Neural progenitor cell (in vitro differentiated cells): ENCODE data around the gene HECTD4. TPM values are rescaled to one million over a fixed set of nuclear protein-coding genes. Genes with fewer than 3 reads are reported as not detected.

Experiments
- DNase-seq: peaks from one replicate; pipeline ENCODE4 v3.0.0-alpha.2; 2016; ENCODE audit warnings: low spot score
- H2AFZ ChIP-seq: fragments of 200-600 bp; sonication (generic); replicated peaks from 2 replicates; pipeline ENCODE4 v1.6.1; 2016; ENCODE audit warnings: antibody characterized with exemption
- H3F3A ChIP-seq: fragments of 200-600 bp; sonication (generic); 2 replicates; pipeline ENCODE4 v1.6.1; 2016; ENCODE audit warnings: antibody characterized with exemption, low read depth
- H3K27ac ChIP-seq: fragments of 200-600 bp; sonication (generic); 2 replicates; pipeline ENCODE4 v1.5.1; 2016; ENCODE audit warnings: mild to moderate bottlenecking
- H3K27me3 ChIP-seq: fragments of 200-600 bp; sonication (generic); 2 replicates; pipeline ENCODE4 v1.6.1; 2016; ENCODE audit warnings: mild to moderate bottlenecking, moderate library complexity
- H3K36me3 ChIP-seq: fragments of 200-600 bp; sonication (generic); 2 replicates; pipeline ENCODE4 v1.5.1; 2016
- H3K4me1 ChIP-seq: fragments of 200-600 bp; sonication (generic); 2 replicates; pipeline ENCODE4 v1.6.1; 2016; ENCODE audit warnings: mixed run types
- H3K4me2 ChIP-seq: fragments of 200-600 bp; sonication (generic); 2 replicates; pipeline ENCODE4 v1.6.1; 2016
- H3K4me3 ChIP-seq: fragments of 200-600 bp; sonication (generic); 2 replicates; pipeline ENCODE4 v1.5.1; 2016
- H3K79me2 ChIP-seq: fragments of 200-600 bp; sonication (generic); 2 replicates; pipeline ENCODE4 v1.6.1; 2016; ENCODE audit warnings: low read depth
- H3K9ac ChIP-seq: fragments of 200-600 bp; sonication (generic); 2 replicates; pipeline ENCODE4 v1.6.1; 2016
- H3K9me3 ChIP-seq: fragments of 200-600 bp; sonication (generic); 2 replicates; pipeline ENCODE4 v1.5.1; 2016; ENCODE audit warnings: low read depth
- H4K20me1 ChIP-seq: fragments of 200-600 bp; sonication (generic); 2 replicates; pipeline ENCODE4 v1.6.1; 2016; ENCODE audit warnings: low read depth
- H3K27ac Mint-ChIP-seq: 3 replicates; pipeline ENCODE4 v1.8.0; 2021; ENCODE audit warnings: mixed read lengths
- H3K27me3 Mint-ChIP-seq: 2 replicates; pipeline ENCODE4 v1.8.0; 2022; ENCODE audit warnings: low read depth, mild to moderate bottlenecking, inconsistent platforms, moderate library complexity, mixed read lengths; ENCODE audit not compliant: insufficient read depth
- H3K36me3 Mint-ChIP-seq: 3 replicates; pipeline ENCODE4 v1.8.0; 2021; ENCODE audit warnings: mixed read lengths
- H3K4me1 Mint-ChIP-seq: 3 replicates; pipeline ENCODE4 v1.8.0; 2021; ENCODE audit warnings: mixed read lengths
- H3K4me3 Mint-ChIP-seq: 3 replicates; pipeline ENCODE4 v1.8.0; 2021; ENCODE audit warnings: mild to moderate bottlenecking, moderate library complexity, mixed read lengths
- H3K9me3 Mint-ChIP-seq: 3 replicates; pipeline ENCODE4 v1.8.0; 2020; ENCODE audit warnings: mixed read lengths
- CTCF ChIP-seq: fragments of 200-600 bp; sonication (generic); IDR thresholded peaks from 2 replicates; pipeline ENCODE4 v1.5.1; 2017; ENCODE audit warnings: antibody characterized with exemption, mild to moderate bottlenecking
- EZH2 ChIP-seq: fragments of 200-600 bp; sonication (generic); IDR thresholded peaks from 2 replicates; pipeline ENCODE4 v1.6.1; 2017; ENCODE audit warnings: antibody characterized with exemption, mild to moderate bottlenecking, moderate library complexity
- EZH2phosphoT487 ChIP-seq: fragments of 200-600 bp; sonication (generic); IDR thresholded peaks from 2 replicates; pipeline ENCODE4 v1.6.1; 2017; ENCODE audit warnings: antibody characterized with exemption
- total RNA-seq: library from RNA; depleted of rRNA; stranded (reverse); fragments of >200 nt; gene quantifications from 2 replicates; pipeline ENCODE4 v1.2.3, GENCODE V29; 2015; ENCODE audit warnings: low replicate concordance

The HECTD4 gene
- total RNA-seq, 1 donor from 2014 or later, result 11.0 TPM

- Histone ChIP-seq H3K4me1 (peaks cover 9% of the 10 kb centered on the region), H4K20me1 (peaks cover 28% of the 10 kb centered on the region), H3K27me3 (no peaks in the 10 kb centered on the region), H3K4me3 (no peak overlapping the region), H3K9ac (no peak overlapping the region), H3K9me3 (no peaks in the 10 kb centered on the region), H3K79me2 (peaks cover 27% of the 10 kb centered on the region), H3K36me3 (no peaks in the 10 kb centered on the region), H3K4me2 (no peak overlapping the region), H3F3A (peaks cover 13% of the 10 kb centered on the region), H2AFZ (no peak overlapping the region), H3K27ac (no peak overlapping the region)
- Mint-ChIP-seq H3K36me3 (no peaks in the 10 kb centered on the region), H3K27ac (no peak overlapping the region), H3K4me1 (peaks cover 7% of the 10 kb centered on the region), H3K9me3 (no peaks in the 10 kb centered on the region), H3K27me3 (no peaks in the 10 kb centered on the region), H3K4me3 (no peak overlapping the region)
- no peak for DNase-seq
- TF ChIP-seq EZH2 (no peak), CTCF (no peak), EZH2phosphoT487 (no peak)
Observed at GRCh38 chr12:112321245-112321644, 61.0 kb downstream of the HECTD4 start.

DNA sequence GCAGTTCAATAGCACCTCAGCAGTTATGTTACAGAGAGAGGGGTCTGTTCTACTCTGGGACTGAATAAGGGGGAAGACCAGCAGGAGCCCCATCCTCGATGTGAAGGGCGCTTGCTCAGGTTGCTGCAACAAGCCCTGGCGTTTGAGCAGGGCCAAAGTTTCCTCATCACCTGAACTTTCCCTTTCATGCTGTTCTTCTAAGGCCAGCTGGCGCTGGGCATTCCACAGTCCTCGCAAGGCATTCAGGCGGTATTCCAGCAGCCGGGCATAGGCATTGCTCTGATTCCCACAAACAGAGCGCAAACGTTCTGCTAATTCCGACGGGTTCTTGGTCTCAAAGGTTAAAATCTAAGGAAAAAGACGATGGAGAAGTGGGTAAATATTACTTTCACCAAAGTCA is 62.8 kb downstream of the HECTD4 start:
- H3K36me3 ChIP-seq, result no peaks in the 10 kb centered on the region
- no peaks in the 10 kb centered on the region for H3K9me3 Mint-ChIP-seq
- H3K27me3 ChIP-seq, result no peaks in the 10 kb centered on the region
- DNase-seq, result no peak
- no peaks in the 10 kb centered on the region for H3K9me3 ChIP-seq
- H3K27ac ChIP-seq, result no peak overlapping the region
- peaks cover 7% of the 10 kb centered on the region for H3K4me1 Mint-ChIP-seq
- no peak overlapping the region for H3K9ac ChIP-seq
- no peaks in the 10 kb centered on the region for H3K27me3 Mint-ChIP-seq
- peaks cover 13% of the 10 kb centered on the region for H3F3A ChIP-seq
- TF ChIP-seq CTCF (no peak), EZH2 (no peak), EZH2phosphoT487 (no peak)
- H3K79me2 ChIP-seq, result peaks cover 24% of the 10 kb centered on the region
- no peak overlapping the region for H2AFZ ChIP-seq
- peaks cover 9% of the 10 kb centered on the region for H3K4me1 ChIP-seq
- no peak overlapping the region for H3K4me3 ChIP-seq
- H3K27ac Mint-ChIP-seq, result no peak overlapping the region
- H3K36me3 Mint-ChIP-seq, result peaks cover 2% of the 10 kb centered on the region
- H3K4me2 ChIP-seq, result no peak overlapping the region
- no peak overlapping the region for H3K4me3 Mint-ChIP-seq
- H4K20me1 ChIP-seq, result peaks cover 26% of the 10 kb centered on the region

DNA sequence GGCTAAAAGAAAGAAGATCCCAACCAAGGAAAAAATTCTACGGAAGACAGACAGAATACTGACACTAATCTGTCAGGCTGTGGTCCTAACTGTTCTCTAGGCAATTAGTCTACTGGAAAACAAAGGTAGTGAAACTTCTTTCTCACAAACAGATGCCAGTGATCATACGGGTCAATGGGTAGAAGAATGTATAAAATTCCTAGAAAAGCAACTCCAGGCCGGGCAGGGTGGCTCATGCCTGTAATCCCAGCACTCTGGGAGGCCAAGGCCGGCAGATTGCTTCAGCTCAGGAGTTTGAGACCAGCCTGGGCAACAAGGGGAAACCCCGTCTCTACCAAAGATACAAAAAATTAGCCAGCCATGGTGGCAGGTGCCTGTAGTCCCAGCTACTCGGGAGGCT is 64.8 kb downstream of the HECTD4 start:
- TF ChIP-seq EZH2phosphoT487 (no peak), EZH2 (no peak), CTCF (no peak)
- no peaks in the 10 kb centered on the region for H3K27me3 Mint-ChIP-seq
- DNase-seq, result peak; percentile 49
- H3K27ac Mint-ChIP-seq, result no peak overlapping the region
- Histone ChIP-seq H3K4me3 (no peak overlapping the region), H3K4me2 (no peak overlapping the region), H3K4me1 (peaks cover 9% of the 10 kb centered on the region), H3K36me3 (no peaks in the 10 kb centered on the region), H4K20me1 (peaks cover 16% of the 10 kb centered on the region), H3K9ac (no peak overlapping the region), H3K27me3 (no peaks in the 10 kb centered on the region), H3K9me3 (no peaks in the 10 kb centered on the region), H3F3A (peaks cover 8% of the 10 kb centered on the region), H3K79me2 (peaks cover 17% of the 10 kb centered on the region), H3K27ac (peak overlapping the region; percentile 49), H2AFZ (no peak overlapping the region)
- peaks cover 3% of the 10 kb centered on the region for H3K4me1 Mint-ChIP-seq
- H3K9me3 Mint-ChIP-seq, result no peaks in the 10 kb centered on the region
- peaks cover 6% of the 10 kb centered on the region for H3K36me3 Mint-ChIP-seq
- H3K4me3 Mint-ChIP-seq, result no peak overlapping the region
